Stimulated activated CD4-positive, alpha-beta T cell treated with anti-CD3 and anti-CD28 coated beads, Interleukin-1b, Interleukin-23, amount 100 ng/mL, for 1 hour (primary cell): Measurements from ENCODE around the gene COL5A1.
"Not testable (repeated sequence)": the region's sequence is repeated elsewhere in the genome, so short reads cannot be mapped to it uniquely, and the experiment has no call there.

ENCODE experiments used
- DNase-seq, 2 donors: peaks; one replicate each; pipeline ENCODE4 v3.0.0-alpha.2; 2020; ENCODE audit warnings: low read depth in 2 of 2

COL5A1 gene

GRCh38 chr9:134638502-134639090 is 3.0 kb upstream of the COL5A1 start:
- DNase-seq = no peak

- DNase-seq = no peak
These were observed 1.6 kb upstream of the COL5A1 start for GRCh38 chr9:134639994-134640393.

GRCh38 chr9:134640506-134641172 is 964 bp upstream of the COL5A1 start:
- no peak for DNase-seq

GRCh38 chr9:134641990-134642384 is 384 bp downstream of the COL5A1 start:
- DNase-seq = no peak

- no peak for DNase-seq
These were observed 980 bp downstream of the COL5A1 start for GRCh38 chr9:134642385-134643181.

- DNase-seq = no peak
These were observed 1.6 kb downstream of the COL5A1 start for GRCh38 chr9:134643222-134643671.

- DNase-seq = not testable (repeated sequence)
These were observed 2.8 kb downstream of the COL5A1 start for GRCh38 chr9:134644401-134644724.

GRCh38 chr9:134644725-134645606 is 3.4 kb downstream of the COL5A1 start:
- DNase-seq = no peak

- DNase-seq = no peak
These were observed 4.2 kb downstream of the COL5A1 start for GRCh38 chr9:134645607-134646365.

- no peak for DNase-seq
These were observed 5.9 kb downstream of the COL5A1 start for GRCh38 chr9:134647359-134648080.

GRCh38 chr9:134648701-134649530 is 7.3 kb downstream of the COL5A1 start:
- DNase-seq = no peak

GRCh38 chr9:134650431-134651190 is 9.0 kb downstream of the COL5A1 start:
- DNase-seq = no peak

GRCh38 chr9:134651226-134651905 is 9.8 kb downstream of the COL5A1 start:
- DNase-seq = no peak

- DNase-seq = no peak
These were observed 11.0 kb downstream of the COL5A1 start for GRCh38 chr9:134652291-134653225.

- no peak for DNase-seq
These were observed 11.8 kb downstream of the COL5A1 start for GRCh38 chr9:134653259-134654009.

- DNase-seq = no peak
These were observed 13.5 kb downstream of the COL5A1 start for GRCh38 chr9:134655101-134655500.
